Measurements from ENCODE around the gene TYW1B.
"Not testable (repeated sequence)": the region's sequence is repeated elsewhere in the genome, so short reads cannot be mapped to it uniquely, and the experiment has no call there.

TYW1B gene

DNA sequence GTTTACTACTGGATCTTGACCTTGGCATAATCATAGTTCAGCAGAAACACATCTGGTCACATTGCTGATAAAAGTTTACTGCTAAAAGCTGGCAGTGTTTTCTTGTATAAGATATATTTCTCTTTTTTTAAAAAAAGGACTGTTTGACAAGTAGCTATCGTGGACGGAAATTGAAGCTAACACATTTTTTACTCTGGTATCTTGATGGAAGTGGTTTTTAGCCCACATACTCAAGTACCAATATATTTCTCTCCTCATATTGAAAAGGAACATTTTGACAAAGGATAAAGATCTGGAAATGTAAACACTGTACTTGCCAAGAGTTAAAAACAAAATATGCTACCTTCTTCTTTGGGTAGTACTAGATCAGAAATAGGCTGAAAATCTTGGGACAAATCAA is 137.8 kb downstream of the TYW1B start:
- not testable (repeated sequence) for DNase-seq

GRCh38 chr7:72689344-72689743 is 138.7 kb downstream of the TYW1B start:
- not testable (repeated sequence) for DNase-seq

- DNase-seq: not testable (repeated sequence)
Observed at GRCh38 chr7:72681211-72681610, 146.8 kb downstream of the TYW1B start.

GRCh38 chr7:72676880-72677279 is 151.1 kb downstream of the TYW1B start:
- peak in 1 of 2 experiments; percentile 32 for DNase-seq

DNA sequence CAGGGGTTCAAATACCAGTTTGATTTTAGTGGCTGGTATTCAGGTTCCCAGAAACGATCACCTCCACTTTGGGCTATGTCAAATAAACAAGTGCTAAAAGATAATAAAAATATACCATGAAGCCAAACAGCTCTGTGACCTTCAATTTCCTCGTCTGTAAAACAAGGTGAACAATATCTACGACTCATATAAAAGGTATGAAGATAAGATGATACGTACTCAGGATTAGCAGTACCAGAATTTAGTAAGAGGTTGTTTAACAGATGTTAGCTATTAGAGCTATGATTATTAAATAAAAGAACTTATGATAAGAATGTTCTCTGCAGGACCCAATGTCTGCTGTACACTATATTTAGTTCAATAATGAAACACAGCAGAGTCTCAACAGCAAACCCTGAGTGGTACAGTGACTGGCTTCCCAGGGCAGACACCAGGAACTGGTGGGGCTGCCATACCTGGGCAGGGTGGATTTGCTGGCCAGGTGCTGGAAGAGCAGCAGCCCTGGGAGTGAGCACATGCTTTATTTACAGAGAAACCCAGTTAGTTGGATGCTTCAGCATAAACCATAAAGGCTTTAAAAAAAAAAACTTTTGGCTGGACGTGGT is 151.8 kb downstream of the TYW1B start:
- not testable (repeated sequence) for DNase-seq

DNA sequence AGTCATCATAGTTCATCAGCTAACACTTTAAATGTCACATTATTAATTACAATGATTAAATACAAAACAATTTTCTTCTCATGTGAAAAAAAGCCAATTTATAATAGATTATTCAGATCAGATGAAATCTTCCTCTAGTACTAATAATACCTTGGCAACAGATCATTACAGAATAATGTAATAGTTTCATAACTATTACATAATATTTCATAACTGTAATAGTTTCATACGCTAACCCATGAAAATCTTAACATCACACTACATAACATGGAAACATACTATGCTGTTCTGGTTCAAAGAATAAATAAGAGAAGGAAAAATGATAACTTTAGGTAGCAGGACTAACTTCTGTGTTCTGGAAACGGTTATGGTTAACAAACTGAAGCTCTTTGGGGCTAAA is 152.3 kb downstream of the TYW1B start:
- not testable (repeated sequence) for DNase-seq

DNA sequence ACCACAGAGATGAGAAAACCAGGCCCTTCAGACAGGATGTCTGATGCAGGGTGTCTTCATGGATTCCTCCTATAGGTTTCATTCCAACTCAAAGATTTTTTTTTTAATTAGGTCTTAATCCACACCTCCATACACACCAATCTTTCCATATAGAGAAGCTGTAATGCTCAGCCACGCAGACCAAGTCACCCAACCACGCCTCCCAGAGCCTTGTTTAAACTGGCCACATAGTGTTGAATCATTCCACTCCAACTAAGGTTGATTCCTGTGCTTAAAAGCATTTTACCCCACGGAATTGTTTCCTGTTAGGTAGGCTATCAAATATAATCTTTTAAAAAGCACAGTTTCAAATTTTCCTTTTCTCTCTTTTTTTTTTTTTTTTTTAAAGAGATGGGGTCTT is 153.6 kb downstream of the TYW1B start:
- no peak for DNase-seq

DNA sequence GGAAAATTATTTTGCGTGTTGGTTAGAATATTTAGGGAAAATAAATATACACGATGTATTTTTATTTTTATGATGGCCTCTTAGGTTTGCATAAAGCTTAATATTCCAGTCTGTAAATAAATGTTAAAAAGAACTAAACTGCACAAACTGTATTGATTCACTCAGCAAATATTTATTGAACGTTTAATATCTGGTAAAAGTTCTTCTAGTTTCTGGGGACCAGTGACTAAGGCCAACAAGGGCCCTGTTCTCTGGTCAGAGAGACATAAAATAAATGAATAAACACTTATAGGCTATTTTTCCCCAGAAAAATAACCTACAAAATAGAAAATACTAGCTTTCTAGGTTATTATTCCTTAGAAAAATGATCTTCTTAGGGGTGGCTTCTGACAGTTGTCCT is 157.2 kb downstream of the TYW1B start:
- DNase-seq: not testable (repeated sequence)

GRCh38 chr7:72668435-72668834 is 159.6 kb downstream of the TYW1B start:
- not testable (repeated sequence) for DNase-seq

DNA sequence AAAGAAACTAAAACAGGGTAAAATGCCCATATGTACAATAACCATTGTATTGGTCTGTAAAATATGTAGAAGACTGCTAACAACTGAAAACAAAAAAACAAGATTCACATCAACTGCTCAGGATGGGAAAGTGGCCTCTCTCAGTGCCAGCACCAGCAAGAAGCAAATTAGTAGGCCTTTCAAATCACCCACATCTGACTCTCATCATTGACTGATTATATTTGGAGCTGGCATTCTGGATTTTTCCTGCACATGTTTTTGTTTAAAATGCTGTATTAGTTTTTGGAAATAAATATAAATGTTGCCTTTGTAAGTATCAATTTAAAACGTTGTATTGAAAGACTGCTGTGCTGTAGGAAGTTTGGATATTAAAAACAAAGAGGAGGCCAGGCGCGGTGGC is 161.0 kb downstream of the TYW1B start:
- DNase-seq: not testable (repeated sequence)

GRCh38 chr7:72648574-72648973 is 179.4 kb downstream of the TYW1B start:
- DNase-seq: not testable (repeated sequence)

DNA sequence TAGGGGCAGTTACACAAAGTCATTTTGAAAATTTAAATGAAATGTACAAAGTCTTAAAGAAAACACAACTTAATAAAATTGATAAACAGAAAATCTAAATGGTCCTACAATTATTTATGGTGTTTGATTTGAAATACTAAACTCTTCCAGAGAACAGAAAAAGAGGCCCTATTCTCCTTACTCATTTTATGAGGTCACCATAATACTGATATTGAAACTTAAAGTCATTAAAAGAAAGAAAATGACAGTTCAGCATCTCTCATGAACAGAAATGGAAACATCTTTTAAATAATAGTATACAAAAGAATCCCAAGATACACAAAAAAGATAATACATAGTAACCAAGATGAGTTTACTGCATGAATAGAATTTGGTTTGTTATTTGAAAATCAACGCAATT is 184.3 kb downstream of the TYW1B start:
- not testable (repeated sequence) for DNase-seq

- DNase-seq: not testable (repeated sequence)
Observed at GRCh38 chr7:72641485-72642248, 186.3 kb downstream of the TYW1B start.

GRCh38 chr7:72640740-72641139 is 187.3 kb downstream of the TYW1B start:
- DNase-seq: not testable (repeated sequence)

GRCh38 chr7:72635273-72635908 is 192.6 kb downstream of the TYW1B start:
- not testable (repeated sequence) for DNase-seq

DNA sequence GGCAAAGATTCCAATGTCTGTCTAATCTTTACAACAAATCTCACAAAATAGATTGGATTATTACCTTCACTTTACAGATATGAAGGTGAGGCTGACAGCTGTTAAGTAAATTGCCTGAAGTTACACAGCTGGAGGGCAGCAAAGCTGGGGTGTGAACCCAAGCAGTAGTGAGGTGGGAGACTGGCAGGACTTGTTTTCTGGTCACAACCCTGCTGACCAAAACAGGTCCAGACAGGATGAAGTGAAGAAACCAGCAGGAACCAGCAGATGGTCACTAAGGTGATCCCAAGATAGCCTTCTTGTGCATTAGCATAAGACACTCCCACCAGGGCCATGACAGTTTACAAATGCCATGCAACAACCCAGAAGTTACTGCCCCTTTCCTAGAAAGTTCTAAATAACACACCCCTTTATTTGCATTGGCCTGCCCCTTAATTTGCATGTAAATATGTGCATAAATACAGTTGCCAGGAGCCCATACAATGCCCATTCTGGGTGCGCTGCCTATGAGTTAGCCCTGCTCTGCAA is 195.2 kb downstream of the TYW1B start:
- not testable (repeated sequence) for DNase-seq

GRCh38 chr7:72628375-72628774 is 199.6 kb downstream of the TYW1B start:
- DNase-seq: not testable (repeated sequence)

DNA sequence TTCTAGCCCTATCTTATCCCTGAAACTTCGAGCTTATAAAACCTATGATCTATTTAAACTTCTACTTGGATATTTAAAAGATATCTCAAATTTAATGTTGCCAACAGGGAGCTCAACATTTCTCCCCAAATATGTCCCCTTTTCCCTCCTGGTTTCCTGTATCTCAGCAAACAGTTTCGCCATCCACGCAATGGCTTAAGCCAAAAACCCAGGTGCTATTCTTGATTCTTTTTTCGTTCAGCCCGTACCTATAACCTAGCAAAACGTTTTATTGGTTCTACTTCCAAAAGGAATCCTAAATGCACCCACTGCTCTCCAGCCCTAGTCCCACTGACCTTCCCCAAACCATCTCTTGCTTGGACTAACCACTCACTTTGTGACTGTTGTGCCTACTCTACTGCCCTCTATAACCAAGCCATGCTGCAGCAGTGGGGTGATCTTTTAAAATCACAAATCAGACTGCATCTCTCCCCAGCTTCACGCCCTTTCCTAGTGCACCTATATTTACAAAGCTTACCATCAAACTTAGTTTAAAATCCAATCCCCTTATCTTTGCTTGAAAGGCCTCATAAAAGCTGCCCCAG is 201.5 kb downstream of the TYW1B start:
- DNase-seq: not testable (repeated sequence)

- not testable (repeated sequence) for DNase-seq
Observed at GRCh38 chr7:72625721-72626423, 202.1 kb downstream of the TYW1B start.

DNA sequence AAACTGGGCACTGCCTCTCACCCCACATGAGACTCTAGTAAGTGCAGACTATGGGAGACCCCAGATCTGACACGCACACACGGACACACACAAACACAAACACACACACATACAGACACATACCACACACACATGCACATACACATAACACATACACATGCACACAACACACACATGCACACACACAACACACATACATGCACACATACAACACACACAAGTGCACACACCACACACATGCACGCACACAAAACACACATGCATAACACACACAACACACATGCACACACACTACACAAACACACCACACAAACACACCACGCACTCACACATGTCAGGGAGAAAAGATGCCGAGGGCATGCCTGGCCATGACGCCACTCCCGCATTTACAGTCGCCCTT is 205.5 kb downstream of the TYW1B start:
- DNase-seq: no peak

GRCh38 chr7:72621761-72622187 is 206.2 kb downstream of the TYW1B start:
- not testable (repeated sequence) for DNase-seq

DNA sequence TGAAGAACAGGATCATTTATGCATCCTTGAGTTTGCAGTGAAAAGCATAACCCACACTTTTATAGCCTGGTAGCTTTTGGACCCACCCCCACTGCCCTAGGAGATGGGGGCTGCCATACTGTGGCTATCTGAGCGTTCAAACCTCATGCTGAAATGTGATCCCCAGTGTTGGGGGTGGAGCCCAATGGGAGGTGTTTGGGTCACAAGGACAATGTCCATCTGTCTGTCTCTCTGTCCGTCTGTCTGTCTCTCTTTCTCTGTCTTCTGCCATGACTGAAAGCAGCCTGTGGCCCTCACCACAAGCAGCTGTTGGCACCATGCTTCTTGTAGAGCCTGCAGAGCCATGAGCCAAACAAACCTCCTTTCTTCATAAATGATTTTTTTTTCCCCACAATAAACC is 207.1 kb downstream of the TYW1B start:
- DNase-seq: not testable (repeated sequence)
